HG02870 (cell line): ENCODE measurements around the gene NCKIPSD.
"Not testable (repeated sequence)": the region's sequence is repeated elsewhere in the genome, so short reads cannot be mapped to it uniquely, and the experiment has no call there.

Source experiments
- ATAC-seq: cut with Tn5 transposase; IDR thresholded peaks from one replicate; pipeline ENCODE4 v1.9.1; 2021; ENCODE audit warnings: mild to moderate bottlenecking, moderate library complexity; ENCODE audit not compliant: unreplicated experiment

Gene NCKIPSD

DNA sequence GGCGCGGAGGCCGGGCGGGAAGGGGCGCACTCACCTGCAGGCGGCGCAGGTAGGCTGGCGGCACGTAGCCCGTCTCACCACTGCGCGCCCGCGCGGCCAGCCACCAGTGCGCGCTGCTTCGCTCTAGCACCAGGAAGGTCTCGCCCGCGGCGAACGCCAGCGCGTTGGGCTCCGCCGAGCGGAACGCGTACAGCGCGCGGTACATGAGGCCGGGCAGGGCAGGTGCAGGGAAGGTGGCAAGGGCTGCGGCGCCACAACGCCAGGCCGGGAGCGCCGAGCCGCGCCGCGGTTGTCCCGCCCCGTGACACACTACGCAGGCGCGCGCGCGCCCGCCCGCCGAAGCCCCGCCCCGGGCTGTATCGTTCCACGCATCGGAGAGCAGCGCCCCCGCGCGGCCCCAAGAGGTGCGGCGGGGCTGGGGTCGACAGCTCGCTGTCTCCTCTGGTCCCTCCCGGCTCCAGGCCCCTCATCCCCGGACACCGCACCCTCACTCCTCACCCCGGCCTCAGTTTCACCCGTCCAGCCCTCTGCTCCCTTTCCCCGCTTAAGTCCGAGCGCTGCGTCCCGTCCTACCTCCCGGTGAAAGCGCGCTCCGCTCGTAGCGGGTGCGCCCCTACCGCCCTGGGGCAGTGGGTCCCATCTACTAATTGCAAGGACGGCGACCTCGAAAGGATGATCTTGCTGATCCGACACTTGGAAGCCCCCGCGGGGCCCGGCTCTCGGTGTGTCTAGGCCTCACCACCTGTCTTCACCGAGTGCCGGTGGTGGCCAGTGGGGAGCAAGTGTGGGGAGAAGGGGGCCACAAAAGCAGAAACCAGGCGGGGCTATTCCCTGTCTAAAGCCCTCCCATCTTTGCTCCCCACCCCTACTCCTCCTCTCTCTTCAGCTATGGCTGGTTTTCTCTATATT is at the start of gene NCKIPSD:
TSS of gene NCKIPSD (minus strand) at position 313 of the 909 bp plus-strand sequence. CDS start at position 205, 108 bp downstream.
- ATAC-seq: peak; percentile 67

DNA sequence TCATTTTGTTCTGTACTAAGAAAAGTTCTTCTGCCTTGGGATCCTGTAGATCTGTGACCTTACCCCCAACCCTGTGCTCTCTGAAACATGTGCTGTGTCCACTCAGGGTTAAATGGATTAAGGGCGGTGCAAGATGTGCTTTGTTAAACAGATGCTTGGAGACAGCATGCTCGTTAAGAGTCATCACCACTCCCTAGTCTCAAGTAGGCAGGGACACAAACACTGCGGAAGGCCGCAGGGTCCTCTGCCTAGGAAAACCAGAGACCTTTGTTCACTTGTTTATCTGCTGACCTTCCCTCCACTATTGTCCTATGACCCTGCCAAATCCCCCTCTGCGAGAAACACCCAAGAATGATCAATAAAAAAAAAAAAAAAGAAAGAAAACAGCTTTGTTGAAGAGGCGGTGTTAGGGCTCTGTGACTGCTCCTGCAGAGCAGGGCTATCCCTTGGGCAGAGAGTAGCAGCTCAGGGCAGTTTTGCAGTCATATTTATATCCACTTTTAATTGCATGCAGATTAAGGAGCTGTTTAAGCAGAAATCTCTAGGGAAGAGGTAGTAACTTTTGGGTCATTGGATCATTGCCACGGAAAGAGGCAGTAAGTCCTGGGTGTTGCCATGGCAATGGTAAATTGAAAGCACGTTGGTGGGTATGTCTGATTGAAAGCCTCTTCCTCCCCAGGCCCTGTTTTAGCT is 49.5 kb upstream of the NCKIPSD start:
- ATAC-seq: not testable (repeated sequence)

DNA sequence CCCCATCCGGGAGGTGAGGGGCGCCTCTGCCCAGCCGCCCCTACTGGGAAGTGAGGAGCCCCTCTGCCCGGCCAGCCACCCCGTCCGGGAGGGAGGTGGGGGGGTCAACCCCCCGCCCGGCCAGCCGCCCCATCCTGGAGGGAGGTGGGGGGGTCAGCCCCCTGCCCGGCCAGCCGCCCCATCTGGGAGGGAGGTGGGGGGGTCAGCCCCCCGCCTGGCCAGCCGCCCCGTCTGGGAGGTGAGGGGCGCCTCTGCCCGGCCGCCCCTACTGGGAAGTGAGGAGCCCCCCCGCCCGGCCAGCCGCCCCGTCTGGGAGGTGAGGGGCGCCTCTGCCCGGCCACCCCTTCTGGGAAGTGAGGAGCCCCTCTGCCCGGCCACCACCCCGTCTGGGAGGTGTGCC is 48.8 kb upstream of the NCKIPSD start:
- ATAC-seq: not testable (repeated sequence)

DNA sequence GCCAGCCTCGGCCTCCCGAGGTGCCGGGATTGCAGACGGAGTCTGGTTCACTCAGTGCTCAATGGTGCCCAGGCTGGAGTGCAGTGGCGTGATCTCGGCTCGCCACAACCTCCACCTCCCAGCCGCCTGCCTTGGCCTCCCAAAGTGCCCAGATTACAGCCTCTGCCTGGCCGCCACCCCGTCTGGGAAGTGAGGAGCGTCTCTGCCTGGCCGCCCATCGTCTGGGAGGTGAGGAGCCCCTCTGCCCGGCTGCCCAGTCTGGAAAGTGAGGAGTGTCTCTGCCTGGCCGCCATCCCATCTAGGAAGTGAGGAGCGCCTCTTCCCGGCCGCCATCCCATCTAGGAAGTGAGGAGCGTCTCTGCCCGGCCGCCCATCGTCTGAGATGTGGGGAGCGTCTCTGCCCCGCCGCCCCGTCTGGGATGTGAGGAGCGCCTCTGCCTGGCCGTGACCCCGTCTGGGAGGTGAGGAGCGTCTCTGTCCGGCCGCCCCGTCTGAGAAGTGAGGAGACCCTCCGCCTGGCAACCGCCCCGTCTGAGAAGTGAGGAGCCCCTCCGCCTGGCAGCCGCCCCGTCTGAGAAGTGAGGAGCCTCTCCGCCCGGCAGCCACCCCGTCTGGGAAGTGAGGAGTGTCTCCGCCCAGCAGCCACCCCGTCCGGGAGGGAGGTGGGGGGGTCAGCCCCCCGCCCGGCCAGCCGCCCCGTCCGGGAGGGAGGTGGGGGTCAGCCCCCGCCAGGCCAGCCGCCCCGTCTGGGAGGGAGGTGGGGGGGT is 48.2 kb upstream of the NCKIPSD start:
- not testable (repeated sequence) for ATAC-seq

DNA sequence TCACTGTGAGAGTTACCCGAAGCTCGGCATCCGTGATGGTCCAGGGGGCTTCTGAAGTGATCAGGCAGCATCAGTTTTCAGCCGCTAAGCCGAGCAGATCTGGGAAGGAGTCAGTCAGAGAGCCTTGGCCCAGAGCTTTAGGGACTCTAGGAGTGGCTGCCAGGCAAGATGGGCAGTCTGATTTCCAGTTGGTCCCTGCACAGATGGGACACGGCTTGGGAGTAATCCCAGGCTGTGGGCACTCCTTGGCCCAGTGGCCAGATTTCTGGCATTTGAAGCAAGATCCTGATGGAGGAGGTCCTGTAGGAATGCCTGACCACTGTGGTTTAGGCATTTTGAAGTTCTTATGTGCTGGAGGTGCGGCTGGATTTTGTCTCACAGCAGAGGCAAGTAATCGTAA is 41.8 kb upstream of the NCKIPSD start:
- no peak for ATAC-seq

DNA sequence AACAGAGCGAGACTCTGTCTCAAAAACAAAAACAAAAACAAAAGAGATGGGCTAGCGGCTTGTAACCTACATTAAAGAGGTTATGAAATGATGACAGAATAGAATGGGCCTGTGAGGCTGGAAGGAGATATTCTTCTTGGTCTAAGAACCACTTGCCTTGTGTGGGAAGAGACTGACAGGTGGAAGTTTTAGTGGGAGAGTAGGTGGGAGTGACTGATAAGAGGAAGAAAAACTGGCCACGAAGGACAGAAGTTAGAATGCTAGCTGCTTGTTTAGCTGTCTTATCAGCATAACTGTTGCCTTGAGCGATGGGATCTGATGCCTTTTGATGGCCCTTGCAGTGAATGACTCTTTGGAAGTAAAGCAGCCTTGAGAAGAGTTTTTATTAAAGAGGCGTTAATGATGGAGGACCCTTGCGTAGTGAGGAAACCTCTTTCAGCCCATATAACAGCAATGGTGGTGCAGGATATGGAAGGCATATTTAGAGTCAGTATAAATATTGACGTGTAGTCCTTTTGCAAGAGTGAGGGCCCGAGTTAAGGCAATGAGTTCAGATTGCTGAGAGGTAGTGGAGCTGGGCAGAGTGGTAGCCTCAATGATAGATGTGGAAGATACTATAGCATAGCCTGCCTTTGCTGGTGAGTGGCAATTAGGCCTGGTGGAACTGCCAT is 39.6 kb upstream of the NCKIPSD start:
- ATAC-seq: not testable (repeated sequence)

DNA sequence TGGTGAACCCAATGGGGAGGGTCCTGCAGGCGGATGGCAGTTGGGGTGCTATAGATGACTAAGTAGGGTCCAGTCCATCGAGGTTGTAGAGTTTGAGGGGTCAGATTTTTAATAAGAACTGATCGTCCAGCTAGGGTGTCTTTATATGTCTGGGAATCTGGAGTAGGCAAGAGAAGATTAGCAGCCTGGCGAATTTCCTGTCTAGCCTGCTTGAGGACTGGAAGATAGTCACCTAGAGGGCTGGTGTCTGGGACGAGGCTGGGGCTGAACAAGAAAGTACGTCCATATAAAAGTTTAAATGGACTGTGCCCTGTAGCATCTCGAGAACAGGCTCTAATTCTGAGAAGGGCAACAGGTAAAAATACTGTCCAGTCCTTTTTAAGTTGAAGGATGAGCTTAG is 38.0 kb upstream of the NCKIPSD start:
- no peak for ATAC-seq

DNA sequence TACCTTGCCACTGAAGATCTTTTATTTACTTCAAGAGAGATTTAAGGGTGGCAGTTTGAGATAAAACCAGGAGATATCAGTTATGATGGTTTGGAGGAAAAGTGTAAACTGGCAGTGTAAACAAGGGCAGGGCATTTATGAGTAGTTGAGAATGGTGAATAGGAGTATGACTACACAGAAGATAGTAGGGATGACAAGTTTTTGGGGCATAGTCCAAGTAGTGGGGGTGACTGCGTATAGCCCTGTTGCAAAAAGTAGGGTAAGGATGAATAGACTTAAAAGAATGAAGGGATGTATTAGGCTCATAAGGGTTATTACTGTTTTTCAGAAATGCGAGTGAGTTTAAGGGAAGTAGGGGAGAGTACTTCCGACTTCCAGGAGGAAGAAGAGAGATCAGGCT is 37.6 kb upstream of the NCKIPSD start:
- not testable (repeated sequence) for ATAC-seq

DNA sequence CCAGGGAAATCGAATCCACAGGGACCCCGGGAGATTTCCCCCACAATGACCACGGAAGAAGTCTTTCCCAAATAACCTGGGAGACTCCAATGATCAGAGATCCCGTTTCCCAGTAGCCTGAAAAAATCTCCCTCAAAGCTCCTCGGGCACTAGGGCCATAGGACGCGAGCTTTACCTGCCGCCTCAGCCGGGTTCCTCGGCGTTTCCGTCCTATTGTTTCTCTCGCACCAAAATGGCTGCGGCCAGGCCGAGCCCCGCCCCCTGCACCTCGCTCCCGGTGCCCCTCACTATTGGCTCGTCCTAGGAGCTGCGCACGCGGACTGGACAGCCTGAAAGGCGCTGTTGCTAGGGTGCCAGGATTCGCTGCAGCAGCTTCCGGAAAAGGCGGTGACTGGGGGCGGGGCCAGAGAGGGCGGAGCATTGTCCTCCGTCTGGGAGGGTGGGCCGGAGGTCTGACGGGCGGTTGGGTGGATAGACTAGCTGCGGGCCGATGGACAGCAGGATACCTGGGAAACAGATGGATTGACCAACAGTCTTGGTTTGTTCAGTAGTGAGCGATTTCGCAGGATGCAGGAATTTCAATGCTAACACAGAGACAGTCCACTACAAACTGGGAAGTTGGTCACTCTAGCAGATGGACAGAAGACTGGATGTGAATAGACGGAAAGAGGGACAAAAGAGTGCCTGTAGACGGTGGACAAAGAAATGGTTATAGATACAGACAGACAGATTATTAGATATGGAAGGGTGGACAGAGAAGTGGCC is 31.4 kb upstream of the NCKIPSD start, which contains the start of gene IP6K2:
TSS of gene IP6K2 (minus strand) at position 240 of the 765 bp plus-strand sequence. CDS start 21,930 bp downstream, outside the sequence.
- peak; percentile 98 for ATAC-seq

DNA sequence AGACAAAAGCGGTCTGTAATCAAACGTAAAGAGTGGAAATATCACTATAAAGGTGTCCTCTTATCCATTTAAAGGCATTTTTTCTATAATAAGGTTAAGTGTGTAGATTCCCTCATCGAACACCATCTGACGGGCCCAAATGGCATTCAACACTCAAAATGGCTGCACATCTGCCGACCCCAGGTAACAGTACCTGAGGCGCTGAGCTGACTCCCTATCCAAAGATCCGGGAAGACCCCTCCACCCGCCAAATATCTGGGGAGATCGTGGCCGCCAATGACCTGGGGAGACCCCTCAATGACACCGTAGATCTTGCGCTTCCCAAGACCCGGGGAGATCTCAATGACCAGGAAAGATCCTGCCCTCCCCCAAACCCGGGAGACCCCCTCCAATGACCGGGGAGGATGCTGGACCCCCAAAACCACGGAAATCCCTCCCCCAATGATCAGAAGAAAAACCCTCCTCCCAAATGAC is 30.8 kb upstream of the NCKIPSD start:
- ATAC-seq: no peak

DNA sequence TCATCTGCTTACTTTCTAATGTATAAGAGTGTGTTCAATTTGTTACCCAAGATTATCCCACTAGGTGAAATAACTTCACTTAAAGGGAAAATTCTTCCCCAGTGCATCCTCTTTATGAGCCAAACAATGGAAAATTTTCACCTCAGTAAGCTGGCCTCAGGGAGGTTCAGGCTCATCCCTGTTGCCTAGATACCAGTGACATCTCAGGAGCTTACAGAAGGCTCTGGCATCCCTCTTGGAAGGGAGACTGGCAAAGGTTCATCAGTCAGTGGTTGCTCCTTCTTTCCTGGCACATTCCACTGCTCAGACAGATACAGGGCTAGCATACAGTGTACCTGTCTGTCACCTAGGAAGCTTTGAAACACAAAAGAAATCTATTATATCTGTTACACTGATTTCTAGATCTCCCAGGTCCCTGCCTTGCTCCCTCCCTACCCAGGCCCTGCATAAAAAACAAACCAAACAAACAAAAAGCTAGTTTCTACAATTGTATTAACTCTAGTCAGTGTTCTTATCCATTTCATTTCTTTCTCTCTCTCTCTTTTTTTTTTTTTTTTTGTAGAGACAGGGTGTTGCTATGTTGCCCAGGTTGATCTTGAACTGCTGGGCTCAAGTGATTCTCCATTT is 29.6 kb upstream of the NCKIPSD start:
- no peak for ATAC-seq

DNA sequence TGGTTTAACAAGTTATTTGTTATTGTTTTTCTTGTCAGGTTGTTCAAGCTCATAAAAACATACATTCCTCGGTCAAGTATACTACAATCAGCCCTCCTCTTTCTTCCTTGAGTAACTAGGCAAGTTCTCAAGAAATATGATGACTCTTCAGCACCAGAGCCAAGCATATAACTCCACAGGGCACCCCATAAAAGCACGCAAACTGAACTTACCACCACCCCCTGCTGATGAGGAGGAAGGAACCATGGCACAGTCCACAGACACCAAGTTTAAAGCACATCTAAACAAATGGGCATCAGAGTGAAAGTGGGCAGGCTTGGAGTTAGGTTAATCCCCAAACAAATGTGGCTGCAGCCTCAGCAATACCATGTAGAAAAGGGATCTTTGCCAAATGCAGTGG is 26.0 kb upstream of the NCKIPSD start:
- no peak for ATAC-seq

DNA sequence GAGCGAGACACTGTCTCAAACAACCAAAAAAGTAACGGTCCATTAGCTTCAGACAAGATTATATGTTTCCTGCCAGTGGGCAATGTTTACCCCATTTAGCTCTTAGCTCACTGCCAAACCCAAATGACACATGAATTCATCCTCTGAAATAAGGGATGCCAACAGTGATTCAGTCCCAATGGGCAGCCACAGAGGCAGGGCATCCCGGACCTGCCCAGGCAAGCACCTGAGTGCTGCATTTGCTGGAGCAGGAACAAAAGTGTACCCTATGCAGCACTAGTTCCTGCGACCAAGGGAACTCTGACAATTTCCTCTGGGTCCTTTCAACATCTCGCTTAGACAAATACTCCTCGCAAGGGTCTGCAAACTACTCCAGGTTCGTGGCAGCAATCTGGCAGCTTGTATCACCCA is 23.3 kb upstream of the NCKIPSD start:
- no peak for ATAC-seq

DNA sequence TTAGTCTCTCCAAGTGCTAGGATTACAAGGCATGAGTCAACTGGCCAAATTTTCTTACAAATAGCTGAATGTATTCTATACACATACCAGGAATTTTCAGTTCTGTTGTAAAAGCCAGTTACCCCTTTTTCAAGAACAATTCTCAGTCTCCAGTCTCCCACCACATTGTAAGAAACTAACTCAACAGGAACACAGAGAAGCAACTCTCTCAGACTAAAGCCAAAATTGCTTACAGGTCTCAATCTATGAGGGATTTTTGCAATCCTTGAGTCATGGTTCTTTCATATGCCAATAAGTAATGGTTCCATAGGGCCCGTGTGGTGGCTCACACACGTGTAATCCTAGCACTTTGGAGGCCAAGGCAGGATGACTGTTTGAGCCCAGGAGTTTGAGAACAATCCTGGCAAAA is 22.8 kb upstream of the NCKIPSD start:
- no peak for ATAC-seq

DNA sequence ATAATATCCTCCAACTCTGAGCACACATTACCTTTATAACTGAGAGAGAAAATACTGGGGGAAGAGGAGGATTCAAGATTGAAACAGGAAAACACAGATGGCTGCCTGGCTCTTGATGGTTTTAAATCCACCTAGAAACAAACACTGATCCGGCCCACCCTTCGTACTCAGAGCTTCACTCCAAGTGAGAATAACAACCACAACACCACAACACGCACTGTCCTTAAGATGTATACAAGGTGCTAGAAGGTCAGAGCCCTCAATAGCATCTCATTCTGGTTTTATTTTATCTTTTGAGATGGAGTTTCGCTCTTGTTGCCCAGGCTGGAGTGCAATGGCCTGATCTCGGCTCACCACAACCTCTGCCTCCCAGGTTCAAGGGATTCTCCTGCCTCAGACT is 21.4 kb upstream of the NCKIPSD start:
- no peak for ATAC-seq

DNA sequence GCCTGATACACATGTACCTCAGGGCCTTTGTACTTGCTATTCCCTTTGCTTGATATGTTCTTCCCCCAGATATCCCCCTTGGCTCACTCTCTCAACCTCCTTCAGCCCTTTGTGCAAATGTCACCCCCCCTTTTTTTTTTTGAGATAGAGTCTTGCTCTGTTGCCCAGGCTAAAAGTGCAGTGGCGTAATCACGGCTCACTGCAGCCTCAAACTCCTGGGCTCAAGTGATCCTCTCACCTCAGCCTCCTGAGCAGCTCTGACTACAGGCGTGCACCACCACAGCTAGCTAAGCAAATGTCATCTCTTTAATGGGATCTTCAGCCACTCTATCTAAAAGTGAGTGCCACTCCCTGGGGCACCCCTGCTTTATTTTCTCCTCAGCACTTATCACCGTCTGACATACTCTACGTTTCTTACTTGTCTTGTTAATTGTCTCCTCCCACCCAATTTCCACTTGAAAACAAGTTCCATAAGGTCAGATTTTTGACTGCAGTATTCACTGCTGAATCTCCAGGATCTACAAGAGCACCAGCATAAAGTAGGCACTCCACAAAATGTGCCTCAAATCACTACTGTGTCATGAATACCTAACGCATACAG is 16.7 kb upstream of the NCKIPSD start:
- ATAC-seq: no peak

DNA sequence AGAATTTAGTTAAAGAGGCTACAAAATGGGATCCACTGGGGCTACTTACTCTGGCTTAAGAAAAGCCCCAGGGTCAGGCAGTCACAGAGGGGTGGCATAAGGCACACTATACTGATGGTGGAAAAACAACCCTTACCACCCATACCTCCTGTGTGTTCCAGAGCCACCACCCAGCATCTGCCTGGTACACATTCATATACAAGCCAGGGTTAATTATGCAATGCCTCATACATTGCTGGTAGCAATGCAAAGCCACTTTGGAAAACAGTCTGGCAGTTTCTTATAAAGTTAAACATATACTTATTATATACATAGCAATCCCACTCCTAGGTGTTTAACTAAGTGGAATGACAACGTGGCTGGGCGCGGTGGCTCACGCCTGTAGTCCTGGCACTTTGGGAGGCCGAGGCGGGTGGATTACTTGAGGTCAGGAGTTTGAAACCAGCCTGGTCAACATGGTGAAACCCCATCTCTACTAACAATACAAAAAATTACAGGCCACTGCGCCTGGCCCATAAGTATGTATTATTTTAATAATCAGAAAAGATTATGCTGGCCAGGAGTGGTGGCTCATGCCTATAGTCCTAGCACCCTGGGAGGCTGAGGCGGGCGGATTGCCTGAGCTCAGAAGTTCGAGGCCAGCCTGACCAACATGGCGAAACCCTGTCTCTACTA is 15.2 kb upstream of the NCKIPSD start:
- no peak for ATAC-seq

DNA sequence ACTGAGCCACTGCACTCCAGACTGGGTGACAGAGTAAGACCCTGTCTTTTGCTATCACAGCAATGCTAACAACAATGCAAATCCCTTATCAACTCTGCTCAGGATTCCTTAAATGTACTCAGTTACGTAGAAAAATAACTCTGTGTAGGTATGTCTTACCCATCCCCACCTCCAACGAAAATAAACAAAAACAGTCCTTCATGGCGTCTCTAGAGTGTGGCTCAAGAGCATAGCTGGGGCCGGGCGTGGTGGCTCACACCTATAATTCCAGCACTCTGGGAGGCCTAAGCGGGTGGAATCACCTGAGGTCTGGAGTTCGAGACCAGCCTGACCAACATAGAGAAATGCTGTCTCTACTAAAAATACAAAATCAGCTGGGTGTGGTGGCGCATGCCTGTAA is 13.2 kb upstream of the NCKIPSD start:
- ATAC-seq: no peak
